ENCODE measurements around the gene API5.

GRCh38 chr11:43377389-43377788 is 65.6 kb downstream of the API5 start:
- TF ChIP-seq POLR2A (IDR thresholded peaks at IDR 0.05) (no peak), EP300 (IDR thresholded peaks at IDR 0.05) (no peak)

Measured in ovary (tissue), 1 donor.